Measurements from ENCODE around the gene ARHGEF10L.

ARHGEF10L gene

DNA sequence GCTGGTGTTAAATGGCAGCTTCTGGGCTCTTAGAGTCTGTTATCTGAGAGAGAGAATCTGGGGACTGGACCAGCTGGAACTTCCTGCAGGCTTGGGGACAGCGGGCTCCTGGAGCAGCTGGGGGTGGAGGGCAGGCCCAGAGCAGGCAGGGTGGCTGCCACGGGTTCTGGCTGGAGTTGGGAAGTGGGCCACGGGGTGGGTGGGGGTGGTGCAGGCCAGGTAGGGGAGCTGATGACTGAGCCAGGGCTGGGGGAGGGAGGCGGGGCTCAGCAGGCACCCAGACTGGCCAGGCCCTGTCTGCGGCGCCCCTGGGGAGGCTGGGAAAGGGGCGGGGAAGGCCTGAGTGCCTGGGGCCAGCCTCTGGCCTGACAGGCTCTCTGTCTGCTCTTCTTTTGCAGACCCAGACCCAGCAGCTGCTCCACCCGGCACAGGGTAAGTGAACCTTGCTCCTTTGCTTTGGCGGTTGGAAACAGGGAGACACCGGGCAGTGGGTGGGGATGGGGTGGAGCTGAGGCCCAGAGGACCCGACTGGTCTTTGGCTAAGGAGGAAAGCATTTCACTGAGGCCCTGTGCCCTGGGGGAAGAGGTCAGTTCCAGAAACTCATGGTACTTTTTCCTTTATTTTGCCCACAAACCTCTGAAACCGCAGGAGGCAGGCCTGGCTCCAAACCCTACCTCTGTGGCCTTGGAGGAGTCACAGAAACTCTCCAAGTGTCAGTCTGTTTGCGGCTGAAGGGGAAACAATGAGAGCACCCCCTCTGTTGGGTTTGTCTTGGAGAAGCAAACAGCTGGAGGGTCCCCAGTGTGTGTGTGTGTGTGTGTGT, 48.8 kb downstream of the ARHGEF10L start:
- DNase-seq (ENCODE audit: low spot score): no peak

DNA sequence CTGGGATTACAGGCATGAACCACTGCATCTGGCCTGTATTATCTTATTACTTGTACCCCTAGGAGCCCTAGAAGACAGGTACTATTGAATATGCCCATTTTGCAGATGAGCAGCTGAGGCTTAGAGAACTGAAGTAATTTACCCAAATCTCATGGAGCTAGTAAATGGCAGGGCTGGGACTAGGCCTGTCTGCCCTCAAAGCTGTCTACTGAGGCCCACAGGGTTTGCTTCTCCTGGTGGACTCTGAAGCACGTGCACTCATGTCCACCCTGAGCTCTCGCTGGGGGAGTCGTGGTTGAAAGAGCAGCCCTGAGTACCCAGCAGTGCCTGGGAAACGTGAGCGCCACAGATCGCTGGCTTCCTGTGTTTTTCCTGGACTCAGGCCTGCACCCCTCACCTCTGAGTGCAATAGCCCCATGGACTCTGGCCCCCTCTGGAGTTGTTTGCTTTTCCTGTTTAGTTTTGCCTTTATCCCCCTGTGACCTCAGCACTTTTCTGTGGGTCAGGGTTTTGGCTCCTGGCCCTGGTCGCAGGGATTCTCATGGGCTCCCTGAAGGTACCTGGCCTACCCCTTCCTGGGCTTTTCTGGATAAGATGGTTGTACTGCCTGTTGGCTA, 52.4 kb downstream of the ARHGEF10L start:
- no peak for DNase-seq (ENCODE audit: low spot score)

DNA sequence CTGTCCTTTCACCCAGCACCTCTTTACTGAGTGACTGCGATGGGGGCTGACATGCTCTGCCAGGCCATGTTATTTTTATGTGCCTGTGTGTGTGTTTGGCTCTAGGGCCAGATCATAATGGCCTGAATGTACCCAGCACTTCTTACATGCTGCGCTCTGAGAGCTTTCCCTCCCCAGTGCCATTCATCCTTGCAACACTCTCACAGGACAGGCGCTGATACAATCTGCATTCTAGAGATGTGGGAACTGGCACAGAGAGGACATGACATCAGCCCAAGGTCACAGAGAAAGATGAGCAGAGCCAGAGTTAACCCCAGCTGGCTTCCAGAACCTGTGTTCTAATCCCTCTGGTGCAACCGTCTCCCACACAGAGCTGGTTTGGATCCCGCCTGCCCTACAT, 54.5 kb downstream of the ARHGEF10L start:
- DNase-seq (ENCODE audit: low spot score): no peak

DNA sequence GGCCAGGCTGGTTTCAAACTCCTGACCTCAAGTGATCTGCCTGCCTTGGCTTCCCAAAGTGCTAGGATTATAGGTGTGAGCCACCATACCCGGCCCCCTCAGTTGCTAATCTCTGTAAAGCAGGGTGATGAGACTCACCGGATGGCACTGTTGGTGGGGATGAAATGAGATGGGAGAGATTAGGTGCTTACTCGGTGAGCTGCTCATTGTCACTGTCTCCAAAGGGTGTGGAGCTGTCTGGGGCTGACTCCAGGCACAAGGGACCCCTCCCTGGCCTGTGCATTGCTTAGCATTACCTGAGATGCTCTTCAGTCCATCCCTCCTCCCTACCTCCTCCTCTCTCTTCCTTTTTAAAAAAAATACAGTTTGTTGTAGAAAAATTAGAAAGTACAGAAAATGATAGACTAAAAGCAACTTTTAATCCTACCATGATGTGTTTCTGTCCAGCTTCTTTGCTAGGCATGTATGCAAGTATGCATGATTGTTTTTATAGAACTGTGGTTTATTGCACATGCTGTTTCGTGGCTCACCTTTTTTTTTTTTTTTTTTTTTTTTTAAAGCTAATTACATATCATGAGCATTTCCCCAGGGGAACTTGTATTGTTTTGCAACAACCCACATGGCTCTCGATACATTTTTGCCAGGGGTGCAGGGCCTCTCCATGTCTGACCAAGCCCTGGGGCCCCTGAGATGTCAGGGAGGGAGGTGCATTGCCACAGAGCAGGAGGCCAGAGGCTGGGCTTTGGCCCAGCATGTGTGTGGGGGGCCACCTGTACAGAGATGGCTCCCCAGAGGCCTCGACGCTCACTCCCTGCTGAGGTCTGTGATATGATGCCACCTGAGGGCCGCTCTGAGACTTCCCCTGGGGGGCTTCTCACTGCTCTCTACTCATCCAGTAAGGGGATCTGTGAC, 55.4 kb downstream of the ARHGEF10L start:
- DNase-seq (ENCODE audit: low spot score): no peak

DNA sequence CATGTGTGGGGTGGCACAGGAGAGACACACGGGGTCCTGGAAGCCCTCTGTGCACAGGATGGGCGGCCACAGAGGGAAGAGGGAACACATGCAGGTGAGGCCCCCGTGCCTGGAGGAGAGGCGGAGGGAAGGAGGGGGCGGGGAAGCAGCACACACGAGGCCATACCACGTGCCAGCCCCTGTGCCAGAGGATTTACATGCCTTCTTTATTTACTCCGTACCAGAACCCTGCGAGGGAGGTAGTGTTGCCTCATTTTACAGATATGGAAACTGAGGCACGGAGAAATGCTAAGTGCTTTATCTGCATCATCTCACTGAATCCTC, 56.1 kb downstream of the ARHGEF10L start:
- no peak for DNase-seq (ENCODE audit: low spot score)

GRCh38 chr1:17596186-17596585, 56.7 kb downstream of the ARHGEF10L start:
- DNase-seq (ENCODE audit: low spot score): no peak

- DNase-seq (ENCODE audit: low spot score): no peak
Observed at GRCh38 chr1:17596651-17597509, 57.4 kb downstream of the ARHGEF10L start.

GRCh38 chr1:17597651-17598050, 58.2 kb downstream of the ARHGEF10L start:
- DNase-seq (ENCODE audit: low spot score): no peak

- no peak for DNase-seq (ENCODE audit: low spot score)
Observed at GRCh38 chr1:17598251-17598650, 58.8 kb downstream of the ARHGEF10L start.

GRCh38 chr1:17599291-17599953, 59.9 kb downstream of the ARHGEF10L start:
- no peak for DNase-seq (ENCODE audit: low spot score)

DNA sequence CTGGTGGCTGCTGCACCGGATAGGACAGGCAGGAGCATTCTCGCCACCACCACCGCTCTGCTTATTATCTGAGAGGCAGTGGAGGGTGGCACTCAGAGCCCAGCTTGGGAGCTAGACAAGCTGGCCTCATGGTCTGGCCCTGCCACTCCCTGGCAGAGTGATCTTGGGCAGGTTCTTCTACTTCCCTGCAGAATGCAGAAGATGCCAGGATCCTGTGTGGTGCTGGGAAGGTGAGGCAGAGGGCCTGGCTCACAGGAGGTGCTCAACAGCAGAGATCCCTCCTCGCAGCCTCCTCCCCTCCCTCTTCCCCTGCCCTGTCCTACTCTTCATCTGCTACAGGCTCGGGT, 60.4 kb downstream of the ARHGEF10L start:
- DNase-seq (ENCODE audit: low spot score): no peak

- no peak for DNase-seq (ENCODE audit: low spot score)
Observed at GRCh38 chr1:17600321-17600720, 60.8 kb downstream of the ARHGEF10L start.

DNA sequence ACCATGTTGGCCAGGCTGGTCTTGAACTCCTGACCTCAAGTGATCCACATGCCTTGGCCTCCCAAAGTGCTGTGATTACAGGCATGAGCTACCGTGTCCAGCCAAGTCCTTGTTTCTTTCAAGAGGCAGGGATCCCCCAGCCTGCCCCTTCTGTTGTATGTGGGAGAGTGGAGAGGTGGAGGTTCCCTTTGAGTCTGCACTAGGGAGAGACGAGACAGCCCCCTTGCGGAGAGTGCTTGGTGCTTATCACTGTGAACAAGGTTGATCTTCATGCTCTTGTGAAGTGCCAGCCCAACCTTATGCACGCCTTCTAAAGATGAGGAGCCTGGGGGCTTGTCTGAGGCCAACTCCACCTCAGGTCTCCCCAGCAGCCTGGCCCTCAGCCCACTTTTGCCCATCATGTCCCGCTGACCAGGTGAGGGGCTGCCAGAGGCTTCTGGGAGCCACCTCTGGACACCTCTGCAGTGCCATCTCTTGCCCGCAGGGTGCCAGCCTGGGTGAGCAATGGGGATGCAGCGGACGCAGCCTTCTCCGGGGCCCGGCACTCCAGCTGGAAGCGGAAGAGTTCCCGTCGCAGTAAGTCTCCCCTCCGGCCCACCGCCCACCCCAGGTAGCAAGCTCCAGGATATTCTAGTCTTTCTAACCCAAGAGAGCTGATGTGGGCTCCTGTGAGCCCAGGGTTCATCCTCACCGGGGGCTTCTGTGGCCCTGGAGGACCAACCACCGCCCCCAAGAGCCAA, 62.3 kb downstream of the ARHGEF10L start:
- DNase-seq (ENCODE audit: low spot score): no peak

DNA sequence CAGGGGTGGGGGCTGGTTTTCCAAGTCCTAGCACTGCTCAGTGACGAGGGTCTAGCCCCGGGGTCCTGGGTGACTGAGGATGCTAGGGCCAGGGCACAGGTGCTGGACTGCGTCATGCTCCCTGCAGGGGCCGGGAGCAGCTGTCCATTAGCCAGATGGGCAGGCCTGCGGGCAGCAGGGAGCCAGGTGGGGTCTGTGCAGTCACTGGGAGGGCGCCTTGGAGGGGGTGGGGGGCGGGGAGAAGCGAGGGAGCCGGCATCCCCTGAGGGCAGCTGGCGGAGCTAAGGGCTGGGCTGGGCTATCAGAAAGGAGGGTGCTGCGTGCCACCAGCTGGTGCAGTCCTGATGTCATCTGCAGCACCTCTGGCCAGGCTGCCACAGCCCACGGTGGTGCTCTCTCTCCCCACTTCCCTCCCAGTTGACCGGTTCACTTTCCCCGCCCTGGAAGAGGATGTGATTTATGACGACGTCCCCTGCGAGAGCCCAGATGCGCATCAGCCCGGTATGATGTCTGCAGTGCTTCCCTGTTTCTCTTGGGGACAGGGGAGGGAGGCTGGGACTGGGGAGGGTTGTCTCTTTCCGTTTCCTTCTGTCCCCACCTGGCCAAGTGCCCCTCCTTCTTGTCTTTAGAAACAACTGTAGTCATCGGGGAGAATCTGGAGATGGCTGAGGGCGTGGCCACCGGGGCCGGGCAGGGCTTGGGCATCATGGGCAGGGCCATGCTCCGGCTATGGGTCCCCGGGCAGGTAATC, 63.8 kb downstream of the ARHGEF10L start:
- no peak for DNase-seq (ENCODE audit: low spot score)

DNA sequence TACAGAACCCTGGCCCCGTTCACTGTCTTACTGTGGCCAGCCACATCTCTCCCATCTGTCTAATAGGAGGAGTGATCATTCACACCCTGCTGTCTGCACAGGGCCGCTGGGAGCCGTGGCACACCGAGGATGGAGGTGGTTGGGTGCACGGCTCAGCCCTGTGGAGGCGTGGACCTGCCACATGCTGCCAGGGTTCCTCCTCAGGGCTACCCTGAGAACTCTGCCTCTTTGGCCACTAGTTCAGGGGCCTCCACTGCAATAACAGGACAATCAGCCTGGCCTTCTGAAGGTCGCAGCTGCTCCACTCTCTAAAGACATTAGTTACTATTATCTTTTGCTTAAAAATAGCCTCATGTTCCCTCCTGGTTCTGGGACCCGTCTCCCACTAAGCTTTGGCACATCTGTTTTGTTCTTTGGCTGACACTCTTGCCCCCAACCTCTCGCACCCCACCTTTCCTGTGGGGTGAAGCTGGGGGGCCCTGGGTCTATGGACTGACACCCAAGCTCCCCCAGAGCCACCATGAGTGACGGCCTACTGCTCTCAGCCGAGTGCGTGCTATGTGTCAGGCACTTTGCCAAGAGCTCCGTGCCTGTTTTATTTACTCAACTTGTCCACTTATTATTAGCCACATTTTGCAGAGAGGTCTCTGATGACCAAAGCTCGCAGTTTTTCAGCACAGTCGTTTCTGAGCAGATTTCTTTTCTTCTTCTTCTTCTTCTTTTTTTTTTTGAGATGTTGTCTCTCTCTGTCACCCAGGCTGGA, 66.3 kb downstream of the ARHGEF10L start:
- no peak for DNase-seq (ENCODE audit: low spot score)

DNA sequence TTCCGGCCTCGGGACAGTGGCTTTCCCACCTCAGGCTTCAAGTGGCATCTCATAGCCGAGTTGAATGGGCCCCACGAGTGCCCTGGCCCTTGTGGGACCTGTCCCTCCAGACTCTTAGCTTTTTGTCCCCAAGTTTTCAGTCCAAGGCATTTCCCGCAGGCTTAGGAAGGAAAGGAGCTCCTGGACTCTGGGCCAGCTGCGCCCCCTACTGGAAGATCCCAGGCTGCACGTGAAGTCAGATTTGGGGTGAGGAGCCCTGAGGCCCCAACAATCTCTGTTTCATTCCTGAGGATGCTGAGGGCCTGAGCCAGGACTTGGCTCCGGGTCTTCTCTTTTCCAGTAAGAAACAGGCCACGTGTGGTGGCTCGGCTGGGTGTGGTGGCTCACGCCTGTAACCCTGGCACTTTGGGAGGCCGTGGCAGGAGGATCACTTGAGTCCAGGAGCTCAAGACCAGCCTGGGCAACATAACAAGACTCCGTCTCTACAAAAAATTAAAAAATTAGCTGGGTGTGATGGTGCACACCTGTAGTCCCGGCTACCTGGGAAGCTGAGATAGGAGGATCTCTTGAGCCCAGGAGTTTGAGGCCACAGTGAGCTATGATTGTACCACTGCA, 67.4 kb downstream of the ARHGEF10L start:
- DNase-seq (ENCODE audit: low spot score): peak; percentile 55

GRCh38 chr1:17607644-17608581, 68.4 kb downstream of the ARHGEF10L start:
- no peak for DNase-seq (ENCODE audit: low spot score)

GRCh38 chr1:17609529-17609928, 70.0 kb downstream of the ARHGEF10L start:
- DNase-seq (ENCODE audit: low spot score): no peak

Data from hematopoietic multipotent progenitor cell treated with erythropoietin and hydrocortisone succinate and interleukin-3 and kit ligand, for 15 days (in vitro differentiated cells).